Esophagus squamous epithelium (tissue), 4 donors: ENCODE results near the gene KLF5.

Source experiments
- CTCF ChIP-seq, 6 experiments: fragments of 450-650 bp in 4 of 6; fragments of 200-600 bp in 2 of 6; sonication (generic) in 2 of 6; IDR thresholded peaks; one replicate each; pipeline ENCODE4 v1.5.1; 2016 to 2019; ENCODE audit warnings: antibody characterized with exemption in 6 of 6, mild to moderate bottlenecking in 4 of 6, moderate library complexity in 4 of 6
- POLR2A ChIP-seq, 4 donors: fragments of 450-650 bp; IDR thresholded peaks; one replicate each; pipeline ENCODE4 v1.6.1; 2017; ENCODE audit warnings: antibody characterized with exemption in 4 of 4, mild to moderate bottlenecking in 4 of 4, moderate library complexity in 3 of 4

- TF ChIP-seq CTCF (IDR thresholded peaks at IDR 0.05) (no peak), POLR2A (IDR thresholded peaks at IDR 0.05) (no peak)
These were observed 10.5 kb downstream of the KLF5 start for GRCh38 chr13:73069206-73069805.
